NB4 (cell line): Measurements from ENCODE around the gene ZNF775.

Experiments used
- DNase-seq: peaks from one replicate; pipeline ENCODE4 v3.0.0; 2010; ENCODE audit warnings: low read depth
- H3K4me3 ChIP-seq: one replicate; pipeline ENCODE4 v1.5.1; 2011; ENCODE audit warnings: mild to moderate bottlenecking, low read depth, low read length, moderate library complexity
- MYC ChIP-seq: IDR thresholded peaks from 2 replicates; pipeline ENCODE4 v1.6.1; 2011; ENCODE audit warnings: low read depth, low read length
- POLR2A ChIP-seq: IDR thresholded peaks from 2 replicates; pipeline ENCODE4 v1.6.1; 2011; ENCODE audit warnings: mild to moderate bottlenecking; ENCODE audit not compliant: insufficient read length; ENCODE audit errors: extremely low read depth
- TF ChIP-seq, protein P1 (sequence below): IDR thresholded peaks from 2 replicates; pipeline ENCODE4 v1.6.1; 2011; ENCODE audit warnings: low read depth, low read length
- TF ChIP-seq, protein P2 (sequence below): IDR thresholded peaks from one replicate; pipeline ENCODE4 v1.5.1; 2012; ENCODE audit warnings: low read depth, low read length

The ZNF775 gene

DNA sequence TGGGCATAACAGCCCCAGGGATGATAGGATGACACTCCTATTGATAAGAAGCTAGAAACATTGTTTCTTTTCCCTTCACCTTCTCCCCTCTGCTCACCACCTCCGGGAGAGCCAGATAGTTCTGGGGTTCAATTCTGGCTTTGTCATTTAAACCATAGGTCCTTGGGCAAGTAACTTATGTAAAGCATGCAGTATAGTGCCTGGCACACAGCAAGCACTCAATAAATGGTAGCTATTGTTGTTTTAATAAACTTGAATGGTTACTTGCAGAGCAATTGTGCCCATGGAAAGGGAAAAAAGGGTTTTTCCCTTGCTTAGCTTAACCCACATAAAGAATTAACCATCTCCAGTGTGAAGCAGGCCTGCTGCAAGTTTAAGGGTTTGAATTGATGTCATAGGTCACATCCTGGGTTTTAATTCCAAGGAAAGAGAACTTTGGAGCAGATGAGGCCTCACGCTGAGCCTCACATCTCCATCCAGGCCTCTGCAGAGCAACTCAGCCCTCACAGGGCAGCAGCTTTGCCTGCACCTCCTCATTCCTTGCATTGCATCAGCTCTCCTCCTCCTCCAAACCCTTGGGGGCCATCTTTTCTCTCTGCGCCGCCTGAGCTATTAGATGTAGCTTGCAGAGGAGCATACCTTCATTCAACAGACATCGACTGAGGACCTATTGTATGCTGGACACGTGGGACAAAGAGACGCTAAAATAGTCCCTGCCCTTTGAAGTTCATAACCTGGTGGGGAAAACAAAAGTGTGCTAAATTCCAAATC lies 22.9 kb downstream of the ZNF775 start:
- DNase-seq: no peak
- TF ChIP-seq MYC: no peak
- TF ChIP-seq, protein P1, sequence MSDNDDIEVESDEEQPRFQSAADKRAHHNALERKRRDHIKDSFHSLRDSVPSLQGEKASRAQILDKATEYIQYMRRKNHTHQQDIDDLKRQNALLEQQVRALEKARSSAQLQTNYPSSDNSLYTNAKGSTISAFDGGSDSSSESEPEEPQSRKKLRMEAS: no peak
- no peak for TF ChIP-seq POLR2A
- TF ChIP-seq, protein P2, sequence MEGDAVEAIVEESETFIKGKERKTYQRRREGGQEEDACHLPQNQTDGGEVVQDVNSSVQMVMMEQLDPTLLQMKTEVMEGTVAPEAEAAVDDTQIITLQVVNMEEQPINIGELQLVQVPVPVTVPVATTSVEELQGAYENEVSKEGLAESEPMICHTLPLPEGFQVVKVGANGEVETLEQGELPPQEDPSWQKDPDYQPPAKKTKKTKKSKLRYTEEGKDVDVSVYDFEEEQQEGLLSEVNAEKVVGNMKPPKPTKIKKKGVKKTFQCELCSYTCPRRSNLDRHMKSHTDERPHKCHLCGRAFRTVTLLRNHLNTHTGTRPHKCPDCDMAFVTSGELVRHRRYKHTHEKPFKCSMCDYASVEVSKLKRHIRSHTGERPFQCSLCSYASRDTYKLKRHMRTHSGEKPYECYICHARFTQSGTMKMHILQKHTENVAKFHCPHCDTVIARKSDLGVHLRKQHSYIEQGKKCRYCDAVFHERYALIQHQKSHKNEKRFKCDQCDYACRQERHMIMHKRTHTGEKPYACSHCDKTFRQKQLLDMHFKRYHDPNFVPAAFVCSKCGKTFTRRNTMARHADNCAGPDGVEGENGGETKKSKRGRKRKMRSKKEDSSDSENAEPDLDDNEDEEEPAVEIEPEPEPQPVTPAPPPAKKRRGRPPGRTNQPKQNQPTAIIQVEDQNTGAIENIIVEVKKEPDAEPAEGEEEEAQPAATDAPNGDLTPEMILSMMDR: no peak

DNA sequence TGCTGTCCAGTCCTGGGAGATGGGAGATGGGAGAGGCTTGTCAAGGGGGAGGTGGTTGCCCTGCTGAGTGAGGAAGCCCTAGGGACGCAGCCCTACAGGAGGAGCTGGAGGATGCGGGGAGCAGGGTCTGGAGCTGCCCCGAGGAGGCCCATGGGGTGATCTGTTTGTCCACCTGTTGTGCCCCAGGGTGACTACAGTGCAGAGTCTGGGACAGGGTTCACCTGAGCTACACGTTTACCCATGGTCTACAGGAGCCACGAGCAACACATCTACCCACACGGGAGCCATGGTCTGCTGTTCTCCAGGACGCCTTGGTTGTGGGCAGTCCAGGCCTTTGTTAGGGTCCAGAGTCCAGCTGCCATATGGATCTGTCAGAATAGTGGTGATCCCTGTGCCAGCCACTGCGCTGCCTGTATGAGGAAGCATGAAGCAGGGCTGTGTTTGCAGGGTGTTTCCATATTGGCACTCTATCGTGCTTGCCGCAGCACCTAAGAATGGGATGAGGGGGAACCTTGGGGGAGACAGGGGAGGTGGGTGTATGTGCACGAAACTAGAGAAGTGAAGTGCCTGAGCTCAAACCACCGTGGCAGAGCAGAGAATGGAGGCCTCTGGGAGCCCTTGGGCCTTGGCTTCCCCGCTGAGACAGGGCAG lies 23.7 kb downstream of the ZNF775 start:
- H3K4me3 ChIP-seq: no peak overlapping the region
- no peak for DNase-seq
- TF ChIP-seq MYC (no peak), POLR2A (no peak)
- TF ChIP-seq, protein P1: no peak
- TF ChIP-seq, protein P2: no peak

More for the DNA sequence above, 22.9 kb downstream of the ZNF775 start:
- no peak overlapping the region for H3K4me3 ChIP-seq

DNA sequence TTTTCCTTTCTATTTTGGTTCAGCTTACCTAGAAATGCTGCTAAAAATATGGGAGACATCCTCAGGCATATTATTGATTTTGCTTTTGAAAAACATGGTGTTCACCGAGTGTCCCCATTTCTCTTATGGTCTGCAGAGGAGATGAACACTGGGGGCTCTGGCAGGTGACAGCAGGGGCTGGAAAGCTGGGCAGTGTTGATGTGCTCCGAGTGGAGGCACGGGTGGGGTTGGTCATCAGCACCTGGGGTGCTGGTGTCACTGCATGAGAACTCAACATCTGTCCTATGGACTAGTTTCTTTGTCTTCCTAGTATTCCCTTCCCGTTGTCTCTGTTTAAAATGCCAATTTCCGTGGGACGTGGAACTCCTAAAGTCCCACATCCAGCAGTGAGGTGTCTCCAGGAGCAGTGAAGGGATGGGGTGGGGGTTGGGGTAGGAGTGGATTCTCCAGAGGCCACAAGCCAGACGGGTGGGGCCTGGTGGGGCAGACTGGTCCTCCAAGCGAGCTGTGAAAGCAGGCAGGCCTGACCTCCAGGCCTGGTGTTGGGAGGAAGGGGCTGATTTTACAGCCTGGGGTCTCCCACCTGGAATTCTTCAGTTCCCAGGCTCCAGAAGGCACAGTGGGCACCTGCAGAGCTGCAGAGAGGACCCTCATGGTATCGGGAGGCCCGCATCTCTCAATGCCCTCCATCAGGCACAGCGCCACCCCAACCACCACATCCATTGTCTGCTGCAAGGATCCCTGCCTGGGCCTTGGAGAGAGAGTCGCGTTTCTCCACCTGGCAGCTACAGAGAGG lies 24.4 kb downstream of the ZNF775 start:
- no peak overlapping the region for H3K4me3 ChIP-seq
- TF ChIP-seq, protein P2: no peak
- TF ChIP-seq, protein P1: no peak
- TF ChIP-seq MYC (no peak), POLR2A (no peak)
- DNase-seq: no peak

DNA sequence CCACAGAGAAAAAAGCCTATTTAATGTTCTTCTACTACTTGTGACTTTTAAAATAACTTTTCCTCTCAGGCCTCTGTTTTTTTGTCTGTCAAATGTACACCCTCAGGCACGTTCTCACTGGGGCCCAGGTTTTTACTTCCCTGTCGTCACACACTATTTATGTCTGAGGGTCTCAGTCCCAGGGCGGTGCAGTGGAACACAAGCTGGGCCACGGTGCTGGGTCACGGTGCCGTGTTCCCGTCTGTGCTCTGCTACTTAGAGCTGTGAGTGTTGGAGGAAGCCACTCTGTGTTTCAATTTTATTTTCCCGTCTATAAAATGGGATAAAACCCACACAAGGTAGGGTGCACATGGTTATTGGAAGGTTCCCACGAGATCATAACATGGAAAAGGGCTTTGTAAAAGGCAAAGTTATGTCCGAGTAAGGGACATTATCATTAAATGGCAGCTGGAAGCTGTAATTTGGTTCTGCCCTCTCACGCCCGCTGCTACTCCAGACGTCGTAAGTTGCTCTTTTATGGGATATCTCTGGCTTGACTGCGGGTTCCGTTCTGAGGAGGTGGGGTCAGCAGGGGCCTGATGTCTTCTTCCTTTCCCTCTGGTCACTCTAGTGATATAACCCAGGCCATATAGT lies 25.2 kb downstream of the ZNF775 start:
- no peak for DNase-seq
- H3K4me3 ChIP-seq: no peak overlapping the region
- TF ChIP-seq, protein P1: no peak
- no peak for TF ChIP-seq POLR2A
- TF ChIP-seq, protein P2: no peak
- no peak for TF ChIP-seq MYC
